Upper lobe of left lung (tissue), 6 donors: ENCODE measurements around the gene FBN3. TPM values are rescaled to one million over a fixed set of nuclear protein-coding genes. Genes with fewer than 3 reads are reported as not detected.
A peak's percentile ranks its signal among the peaks of the same experiment; 100 is the strongest.

Experiments
- ATAC-seq, 2 donors: fragments of 200-7000 bp; cut with Tn5 transposase; one replicate each; pipeline ENCODE4 v1.9.1; 2022; ENCODE audit warnings: mild to moderate bottlenecking in 2 of 2, moderate library complexity in 2 of 2; ENCODE audit not compliant: low FRiP score in 2 of 2
- DNase-seq, 2 donors: peaks; one replicate each; pipeline ENCODE4 v3.0.0-alpha.2; 2019 to 2020
- H3K27ac ChIP-seq, 4 donors: fragments of 200-600 bp; sonication (generic); one replicate each; pipeline ENCODE4 v1.5.1; 2016 to 2019
- H3K27me3 ChIP-seq, 4 donors: fragments of 200-600 bp; sonication (generic); one replicate each; pipeline ENCODE4 v1.5.1; 2017 to 2019
- H3K36me3 ChIP-seq, 4 donors: fragments of 200-600 bp; sonication (generic); one replicate each; pipeline ENCODE4 v1.5.1; 2016 to 2019
- H3K4me1 ChIP-seq, 4 donors: fragments of 200-600 bp; sonication (generic); one replicate each; pipeline ENCODE4 v1.5.1; 2018 to 2019
- H3K4me3 ChIP-seq, 4 donors: fragments of 200-600 bp; sonication (generic); one replicate each; pipeline ENCODE4 v1.5.1; 2017 to 2019; ENCODE audit warnings: mild to moderate bottlenecking in 2 of 4, moderate library complexity in 1 of 4
- H3K9me3 ChIP-seq, 4 donors: fragments of 200-600 bp; sonication (generic); one replicate each; pipeline ENCODE4 v1.5.1; 2018 to 2019
- EP300 ChIP-seq, 4 donors: sonication (generic); formaldehyde crosslinking; IDR thresholded peaks; one replicate each; pipeline ENCODE4 v1.5.1; 2017; ENCODE audit warnings: antibody characterized with exemption in 4 of 4, control low read depth in 2 of 4
- POLR2A ChIP-seq, 4 donors: fragments of 450-650 bp; IDR thresholded peaks; one replicate each; pipeline ENCODE4 v1.5.1; 2016 to 2017; ENCODE audit warnings: antibody characterized with exemption in 4 of 4, mild to moderate bottlenecking in 2 of 4
- POLR2AphosphoS5 ChIP-seq, 2 donors: sonication (generic); formaldehyde crosslinking; IDR thresholded peaks; one replicate each; pipeline ENCODE4 v1.5.1; 2017; ENCODE audit warnings: antibody characterized with exemption in 2 of 2
- WGBS, 2 donors: methylation state at CpG; one replicate each; pipeline ENCODE4 v1.1.5; 2017 to 2018; 5-methylcytosine and 5-hydroxymethylcytosine counted together
- total RNA-seq, 6 donors: library from RNA; depleted of rRNA in 4 of 6; stranded (reverse); fragments of >200 nt in 4 of 6; gene quantifications; one replicate each; pipeline versions ENCODE4 v1.1.0 to v1.2.1, GENCODE V29; 2016 to 2021
- TF ChIP-seq, protein P1 (sequence below), 6 experiments: fragments of 450-650 bp in 4 of 6; fragments of 200-600 bp in 2 of 6; sonication (generic) in 2 of 6; IDR thresholded peaks; one replicate each; pipeline ENCODE4 v1.5.1; 2016 to 2019; ENCODE audit warnings: antibody characterized with exemption in 6 of 6
- donor health status: DM: no; HTN: no; CAD: no; lungs with moderate emphysema.
- donor health status: DM: no; HTN: yes; CAD: no; lungs with severe emphysema.

Gene FBN3
- total RNA-seq, 6 donors from 2014 or later: 0.10 to 106 (median 8.0) TPM

DNA sequence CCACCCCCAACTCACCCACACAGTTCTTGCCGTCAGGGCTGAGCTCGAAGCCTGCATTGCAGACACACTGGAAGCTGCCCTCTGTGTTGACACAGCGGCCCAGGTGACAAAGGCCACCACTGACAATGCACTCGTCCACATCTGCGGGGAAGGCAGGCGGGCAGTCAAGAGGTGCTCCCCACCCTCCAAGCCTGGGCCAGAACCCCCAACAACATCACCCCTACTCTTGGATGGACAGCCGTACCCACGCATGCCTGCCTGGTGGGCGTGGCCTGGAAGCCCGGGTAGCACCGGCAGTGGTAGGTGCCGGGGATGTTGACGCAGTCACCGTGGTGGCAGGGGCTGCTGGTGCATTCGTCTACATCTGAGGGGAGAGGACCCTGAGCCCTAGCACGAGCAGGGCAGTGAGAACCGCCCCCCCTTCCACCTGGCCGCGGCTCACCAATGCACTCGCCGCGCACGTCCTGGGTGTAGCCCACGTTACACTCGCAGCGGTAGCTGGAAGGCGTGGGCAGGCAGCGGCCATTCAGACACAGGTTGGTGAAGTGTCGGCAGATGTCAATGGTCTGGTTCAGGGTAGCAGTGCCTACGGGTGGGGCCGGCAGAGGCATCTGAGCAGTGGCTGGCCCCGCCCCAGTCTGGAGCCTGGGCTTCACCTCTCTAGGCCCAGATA, 13.3 kb downstream of the FBN3 start:
- 88 to 91% methylated on average over 15 to 32 of the region's 32 CpGs for WGBS, 2 donors
- DNase-seq: no peak
- Histone ChIP-seq H3K4me3 (no peak overlapping the region), H3K27me3 (no peaks in the 10 kb centered on the region), H3K27ac (no peak overlapping the region), H3K9me3 (no peaks in the 10 kb centered on the region), H3K36me3 (no peaks in the 10 kb centered on the region), H3K4me1 (peaks cover 0 to 7% (median 0%) of the 10 kb centered on the region in 4 donors)
- ATAC-seq: peak in 1 of 2 donors; percentile 12
- TF ChIP-seq POLR2AphosphoS5 (IDR thresholded peaks at IDR 0.05) (no peak), EP300 (IDR thresholded peaks at IDR 0.05) (no peak)

DNA sequence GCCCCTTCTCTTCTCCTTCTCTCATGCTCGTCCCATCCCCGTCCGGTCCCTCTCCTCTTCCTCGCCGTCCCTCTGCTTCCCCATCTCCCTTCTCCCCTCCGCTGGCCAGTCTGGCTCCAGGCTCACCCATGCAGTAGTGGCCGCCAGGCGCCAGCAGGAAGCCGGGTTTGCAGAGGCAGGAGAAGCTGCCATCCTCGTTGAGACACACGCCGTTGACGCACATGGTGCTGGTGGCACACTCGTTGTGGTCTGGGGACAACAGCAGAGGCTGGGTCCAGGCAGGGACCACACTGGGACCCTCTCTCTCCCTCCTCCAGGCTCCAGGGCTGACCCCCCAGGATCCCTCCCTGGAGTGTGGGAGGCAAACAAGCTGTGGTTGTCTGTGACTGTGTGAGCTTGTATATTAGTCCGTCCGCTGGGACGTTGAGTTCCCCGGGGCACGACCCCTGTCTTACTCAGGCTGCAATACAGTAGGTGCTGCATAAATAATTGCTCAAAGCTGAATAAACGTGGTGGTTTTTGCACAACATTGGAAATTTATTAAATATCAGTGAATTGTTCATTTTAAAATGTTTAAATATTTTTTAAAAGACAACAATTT, 16.4 kb downstream of the FBN3 start:
- H3K36me3 ChIP-seq: peaks cover 0 to 3% (median 0%) of the 10 kb centered on the region in 4 donors
- H3K4me3 ChIP-seq: no peak overlapping the region
- DNase-seq (no peak), ATAC-seq (no peak)
- no peaks in the 10 kb centered on the region for H3K27me3 ChIP-seq
- no peaks in the 10 kb centered on the region for H3K4me1 ChIP-seq
- H3K27ac ChIP-seq: no peak overlapping the region
- TF ChIP-seq POLR2A (IDR thresholded peaks at IDR 0.05) (no peak), EP300 (IDR thresholded peaks at IDR 0.05) (no peak)
- H3K9me3 ChIP-seq: no peaks in the 10 kb centered on the region
- 76 to 81% methylated on average over 20 of the region's 20 CpGs for WGBS, 2 donors

DNA sequence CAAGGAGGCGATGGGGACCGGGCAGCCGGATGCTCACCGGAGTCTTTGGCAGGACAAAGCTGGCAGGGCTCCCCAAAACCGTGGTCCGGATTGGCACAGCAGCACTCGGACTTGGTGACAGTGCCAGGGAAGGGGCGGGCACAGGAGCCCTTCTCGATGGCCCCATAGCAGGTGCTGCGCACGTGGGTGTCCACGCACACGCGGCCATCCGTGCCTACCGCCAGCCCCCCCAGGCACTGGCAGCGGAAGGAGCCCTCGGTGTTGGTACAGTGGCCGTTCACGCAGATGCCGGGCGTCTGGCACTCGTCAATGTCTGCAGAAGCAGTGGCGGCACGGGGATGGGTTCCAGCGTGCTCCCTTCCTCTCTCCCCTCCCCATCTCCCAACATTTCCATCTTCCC, 17.9 kb downstream of the FBN3 start:
- no peaks in the 10 kb centered on the region for H3K4me1 ChIP-seq
- no peak overlapping the region for H3K27ac ChIP-seq
- H3K36me3 ChIP-seq: peaks cover 0 to 3% (median 0%) of the 10 kb centered on the region in 4 donors
- 85 to 89% methylated on average over 21 to 26 of the region's 26 CpGs for WGBS, 2 donors
- H3K27me3 ChIP-seq: no peaks in the 10 kb centered on the region
- H3K4me3 ChIP-seq: no peak overlapping the region
- no peaks in the 10 kb centered on the region for H3K9me3 ChIP-seq
- TF ChIP-seq EP300 (IDR thresholded peaks at IDR 0.05): no peak
- no peak for TF ChIP-seq POLR2A (IDR thresholded peaks at IDR 0.05)
- TF ChIP-seq, protein P1, sequence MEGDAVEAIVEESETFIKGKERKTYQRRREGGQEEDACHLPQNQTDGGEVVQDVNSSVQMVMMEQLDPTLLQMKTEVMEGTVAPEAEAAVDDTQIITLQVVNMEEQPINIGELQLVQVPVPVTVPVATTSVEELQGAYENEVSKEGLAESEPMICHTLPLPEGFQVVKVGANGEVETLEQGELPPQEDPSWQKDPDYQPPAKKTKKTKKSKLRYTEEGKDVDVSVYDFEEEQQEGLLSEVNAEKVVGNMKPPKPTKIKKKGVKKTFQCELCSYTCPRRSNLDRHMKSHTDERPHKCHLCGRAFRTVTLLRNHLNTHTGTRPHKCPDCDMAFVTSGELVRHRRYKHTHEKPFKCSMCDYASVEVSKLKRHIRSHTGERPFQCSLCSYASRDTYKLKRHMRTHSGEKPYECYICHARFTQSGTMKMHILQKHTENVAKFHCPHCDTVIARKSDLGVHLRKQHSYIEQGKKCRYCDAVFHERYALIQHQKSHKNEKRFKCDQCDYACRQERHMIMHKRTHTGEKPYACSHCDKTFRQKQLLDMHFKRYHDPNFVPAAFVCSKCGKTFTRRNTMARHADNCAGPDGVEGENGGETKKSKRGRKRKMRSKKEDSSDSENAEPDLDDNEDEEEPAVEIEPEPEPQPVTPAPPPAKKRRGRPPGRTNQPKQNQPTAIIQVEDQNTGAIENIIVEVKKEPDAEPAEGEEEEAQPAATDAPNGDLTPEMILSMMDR (IDR thresholded peaks at IDR 0.05): no peak
- no peak for TF ChIP-seq POLR2AphosphoS5 (IDR thresholded peaks at IDR 0.05)
- DNase-seq (no peak), ATAC-seq (no peak)

DNA sequence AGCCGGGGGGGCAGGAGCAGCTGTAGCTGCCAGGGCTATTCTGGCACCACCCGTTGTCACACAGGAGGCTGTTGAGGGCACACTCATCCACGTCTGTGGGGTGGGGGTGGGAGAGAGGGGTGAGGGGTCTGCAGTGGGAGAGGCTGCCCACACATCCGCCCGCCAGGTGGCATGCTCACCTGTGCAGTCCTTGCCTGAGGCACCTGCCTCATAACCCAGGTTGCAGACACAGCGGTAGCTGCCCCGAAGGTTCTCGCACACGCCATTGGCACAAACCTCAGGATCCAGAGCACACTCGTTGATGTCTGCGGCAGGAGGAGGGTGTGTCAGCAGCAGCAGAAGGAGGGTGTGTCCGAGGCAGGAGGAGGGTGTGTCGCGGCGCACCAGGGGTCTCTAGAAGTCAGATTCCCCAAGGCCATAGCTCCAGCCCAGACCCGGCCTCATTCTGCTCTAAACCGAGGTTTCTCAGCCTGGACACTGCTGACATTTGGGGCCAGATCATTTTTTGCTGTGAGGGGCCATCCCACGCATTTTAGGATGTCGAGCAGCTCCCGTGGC, 20.3 kb downstream of the FBN3 start:
- Histone ChIP-seq H3K4me3 (no peak overlapping the region), H3K27me3 (no peaks in the 10 kb centered on the region), H3K27ac (no peak overlapping the region), H3K4me1 (no peaks in the 10 kb centered on the region), H3K9me3 (no peaks in the 10 kb centered on the region), H3K36me3 (peaks cover 0 to 3% (median 0%) of the 10 kb centered on the region in 4 donors)
- DNase-seq: peak in 1 of 2 donors; percentile 49
- ATAC-seq: no peak
- TF ChIP-seq EP300 (IDR thresholded peaks at IDR 0.05) (no peak), POLR2A (IDR thresholded peaks at IDR 0.05) (no peak), POLR2AphosphoS5 (IDR thresholded peaks at IDR 0.05) (no peak)
- TF ChIP-seq, protein P1 (IDR thresholded peaks at IDR 0.05): no peak
- 79 to 84% methylated on average over 18 to 20 of the region's 20 CpGs for WGBS, 2 donors

DNA sequence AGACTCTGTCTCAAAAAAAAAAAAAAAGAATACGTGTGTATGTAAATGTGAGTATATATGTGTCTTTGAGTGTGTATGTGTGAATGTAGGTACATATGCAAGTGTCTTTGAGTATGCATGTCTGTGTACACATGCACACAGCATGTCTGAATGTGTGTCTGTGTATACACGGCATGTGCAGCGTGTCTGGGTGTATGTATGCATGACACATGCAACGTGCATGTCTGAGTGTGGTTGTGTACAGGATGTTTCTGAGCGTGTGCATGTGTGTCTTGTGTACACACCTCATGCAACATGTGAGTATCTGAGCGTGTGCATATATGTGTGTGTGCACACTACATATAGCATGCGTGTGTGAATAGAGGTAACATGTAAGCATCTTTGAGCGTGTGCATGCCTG, 20.8 kb downstream of the FBN3 start:
- WGBS, 2 donors: 90 to 92% methylated on average over 7 to 8 of the region's 8 CpGs
- Histone ChIP-seq H3K4me1 (no peaks in the 10 kb centered on the region), H3K27me3 (no peaks in the 10 kb centered on the region), H3K36me3 (peaks cover 0 to 3% (median 0%) of the 10 kb centered on the region in 4 donors), H3K9me3 (no peaks in the 10 kb centered on the region), H3K27ac (no peak overlapping the region), H3K4me3 (no peak overlapping the region)
- TF ChIP-seq, protein P1 (IDR thresholded peaks at IDR 0.05): no peak
- no peak for TF ChIP-seq EP300 (IDR thresholded peaks at IDR 0.05)
- TF ChIP-seq POLR2AphosphoS5 (IDR thresholded peaks at IDR 0.05): no peak
- no peak for TF ChIP-seq POLR2A (IDR thresholded peaks at IDR 0.05)
- ATAC-seq (no peak), DNase-seq (no peak)
